GM12878 (cell line): ENCODE data around the gene RASGEF1B. TPM values are rescaled to one million over a fixed set of nuclear protein-coding genes. Genes with fewer than 3 reads are reported as not detected.
A peak's percentile ranks its signal among the peaks of the same experiment; 100 is the strongest.

Experiments
- ATAC-seq: fragments of 200-7000 bp; cut with Tn5 transposase; 3 replicates; pipeline ENCODE4 v1.9.1; 2020; ENCODE audit warnings: mild to moderate bottlenecking, moderate library complexity
- BruUV-seq: library from RNA; stranded (reverse); fragments of 400-500 nt; replicated peaks from 2 replicates; lab custom pipeline; 2021; lab: Mats Ljungman, UMichigan
- CTCF ChIA-PET: fragments of 300-600 bp; sonication (Branson Sonifier 250); formaldehyde crosslinking; extraction: SDS; loops from one replicate; lab custom pipeline; 2021; ENCODE audit warnings: inconsistent platforms; lab: Yijun Ruan, JAX
- POLR2A ChIA-PET: fragments of 350-600 bp; formaldehyde crosslinking; extraction: SDS; loops from one replicate; lab custom pipeline; 2021; ENCODE audit warnings: inconsistent platforms; lab: Charles Lee
- RAD21 ChIA-PET: fragments of 300-600 bp; sonication (Branson Sonifier 250); formaldehyde crosslinking; loops from one replicate; lab custom pipeline; 2023; ENCODE audit warnings: antibody characterized with exemption; ENCODE audit not compliant: unreplicated experiment; lab: Charles Lee
- SMC1A ChIA-PET: fragments of 300-600 bp; sonication (Branson Sonifier 250); formaldehyde crosslinking; loops from one replicate; lab custom pipeline; 2023; ENCODE audit not compliant: unreplicated experiment, uncharacterized antibody; lab: Charles Lee
- DNase-seq: peaks from one replicate; pipeline ENCODE4 v3.0.0-alpha.2; 2011; ENCODE audit warnings: low read depth, low spot score
- FAIRE-seq: peaks from 3 replicates; lab custom pipeline; 2011; peaks lifted over from hg19 to GRCh38; lab: Jason Lieb, UNC
- H2AFZ ChIP-seq: 2 replicates; pipeline ENCODE4 v1.6.0; 2011; ENCODE audit warnings: low read depth, low read length, control low read depth; ENCODE audit not compliant: control insufficient read depth
- H3K27ac ChIP-seq: 2 replicates; pipeline ENCODE4 v1.5.1; 2011; ENCODE audit warnings: control low read depth; ENCODE audit not compliant: control insufficient read depth, insufficient read depth
- H3K27me3 ChIP-seq, 2 experiments: replicated peaks in 1 of 2; 2 replicates each; pipeline versions ENCODE4 v1.6.0 to v1.6.1; 2011; ENCODE audit warnings: low read length in 1 of 2; ENCODE audit not compliant: control insufficient read depth in 2 of 2, insufficient read depth in 2 of 2
- H3K36me3 ChIP-seq, 2 experiments: 2 replicates each; pipeline ENCODE4 v1.5.1; 2011; ENCODE audit warnings: low read length in 1 of 2; ENCODE audit not compliant: control insufficient read depth in 2 of 2, insufficient read depth in 2 of 2
- H3K4me1 ChIP-seq: 2 replicates; pipeline ENCODE4 v1.6.1; 2011; ENCODE audit warnings: mild to moderate bottlenecking, low read length, moderate library complexity, mixed read lengths; ENCODE audit not compliant: control insufficient read depth, insufficient read depth
- H3K4me2 ChIP-seq: 2 replicates; pipeline ENCODE4 v1.6.0; 2011; ENCODE audit warnings: control low read depth; ENCODE audit not compliant: control insufficient read depth, insufficient read depth
- H3K4me3 ChIP-seq: fragments of 200-600 bp; sonication (generic); 2 replicates; pipeline ENCODE4 v1.5.1; 2016
- H3K79me2 ChIP-seq: 2 replicates; pipeline ENCODE4 v1.6.0; 2011; ENCODE audit warnings: low read length; ENCODE audit not compliant: control insufficient read depth, insufficient read depth
- H3K9ac ChIP-seq: 2 replicates; pipeline ENCODE4 v1.8.0; 2011; ENCODE audit warnings: low read length, control low read depth, mixed read lengths; ENCODE audit not compliant: control insufficient read depth, insufficient read depth
- H3K9me3 ChIP-seq: replicated peaks from 3 replicates; pipeline ENCODE4 v1.5.1; 2011; ENCODE audit warnings: mild to moderate bottlenecking, low read length; ENCODE audit not compliant: control insufficient read depth, insufficient read depth
- H4K20me1 ChIP-seq: 2 replicates; pipeline ENCODE4 v1.6.0; 2011; ENCODE audit not compliant: control insufficient read depth, insufficient read depth
- BACH1 ChIP-seq: fragments of 450-650 bp; IDR thresholded peaks from 2 replicates; pipeline ENCODE4 v1.6.1; 2017; ENCODE audit warnings: mild to moderate bottlenecking, borderline replicate concordance
- CEBPB ChIP-seq, 2 experiments: fragments of 150-350 bp in 1 of 2; IDR thresholded peaks; 2 replicates each; pipeline ENCODE4 v1.6.1; 2012 to 2014; ENCODE audit warnings: low read depth in 2 of 2, low read length in 2 of 2, borderline replicate concordance in 1 of 2, inconsistent platforms in 1 of 2
- CREB1 ChIP-seq: IDR thresholded peaks from 2 replicates; pipeline ENCODE4 v1.6.1; 2012; ENCODE audit warnings: low read depth, mild to moderate bottlenecking, inconsistent platforms
- FOXK2 ChIP-seq: fragments of 450-650 bp; IDR thresholded peaks from 2 replicates; pipeline ENCODE4 v1.6.1; 2017; ENCODE audit warnings: mild to moderate bottlenecking, moderate library complexity
- GABPA ChIP-seq: IDR thresholded peaks from 2 replicates; pipeline ENCODE4 v1.6.1; 2014; ENCODE audit warnings: antibody characterized with exemption, low read depth, mild to moderate bottlenecking, inconsistent platforms
- HDAC2 ChIP-seq: fragments of 200-600 bp; sonication (generic); IDR thresholded peaks from 2 replicates; pipeline ENCODE4 v1.6.1; 2017
- JUND ChIP-seq: IDR thresholded peaks from 2 replicates; pipeline ENCODE4 v1.6.1; 2012; ENCODE audit warnings: low read depth, mild to moderate bottlenecking, low read length, improper control_type of control experiment, moderate library complexity
- MEF2A ChIP-seq: IDR thresholded peaks from 2 replicates; pipeline ENCODE4 v1.6.1; 2011; ENCODE audit warnings: low read depth, mild to moderate bottlenecking, low read length, moderate library complexity; ENCODE audit not compliant: insufficient read depth
- MXI1 ChIP-seq: fragments of 150-350 bp; IDR thresholded peaks from 2 replicates; pipeline ENCODE4 v1.6.1; 2011; ENCODE audit warnings: low read depth, mild to moderate bottlenecking, inconsistent platforms, low read length, improper control_type of control experiment
- NFIC ChIP-seq: IDR thresholded peaks from 2 replicates; pipeline ENCODE4 v1.6.1; 2012; ENCODE audit warnings: low read depth, mild to moderate bottlenecking, inconsistent platforms, low read length, moderate library complexity
- NR2C1 ChIP-seq: fragments of 450-650 bp; IDR thresholded peaks from 2 replicates; pipeline ENCODE4 v1.6.1; 2017; ENCODE audit warnings: antibody characterized with exemption, mild to moderate bottlenecking, moderate library complexity
- POU2F2 ChIP-seq: IDR thresholded peaks from 3 replicates; pipeline ENCODE4 v1.6.1; 2011; ENCODE audit warnings: low read depth, mild to moderate bottlenecking, low read length, borderline replicate concordance
- RUNX3 ChIP-seq: IDR thresholded peaks from 2 replicates; pipeline ENCODE4 v1.6.1; 2012; ENCODE audit warnings: low read length, inconsistent platforms
- SPI1 ChIP-seq: IDR thresholded peaks from 2 replicates; pipeline ENCODE4 v1.6.1; 2011; ENCODE audit warnings: low read depth, mild to moderate bottlenecking, low read length, moderate library complexity, borderline replicate concordance; ENCODE audit not compliant: insufficient read depth
- STAT1 ChIP-seq: fragments of 450-650 bp; conservative IDR thresholded peaks from 2 replicates; pipeline ENCODE4 v1.6.1; 2014; ENCODE audit warnings: antibody characterized with exemption, mild to moderate bottlenecking
- TAF1 ChIP-seq: IDR thresholded peaks from 2 replicates; pipeline ENCODE4 v1.6.1; 2011; ENCODE audit warnings: mild to moderate bottlenecking, low read depth, low read length, borderline replicate concordance
- TBL1XR1 ChIP-seq: IDR thresholded peaks from 2 replicates; pipeline ENCODE4 v1.6.1; 2012; ENCODE audit warnings: low read depth, low read length, improper control_type of control experiment
- ZSCAN29 ChIP-seq: fragments of 450-650 bp; IDR thresholded peaks from 2 replicates; pipeline ENCODE4 v1.6.1; 2017; ENCODE audit warnings: mild to moderate bottlenecking, moderate library complexity
- WGBS: methylation state at CpG from one replicate; pipeline ENCODE4 v1.1.6; 2016; ENCODE audit warnings: low lambda C conversion rate; ENCODE audit not compliant: insufficient replicate concordance, insufficient coverage; ENCODE audit errors: missing lambda C conversion rate; 5-methylcytosine and 5-hydroxymethylcytosine counted together
- in situ Hi-C: fragments of 300-500 bp; cut with MboI; formaldehyde crosslinking; loops from 9 replicates; pipeline ENCODE4 v1.14.3; 2018; ENCODE audit warnings: mixed read lengths
- intact Hi-C: fragments of 100-400 bp; cut with micrococcal nuclease; formaldehyde crosslinking; loops from one replicate; pipeline ENCODE4 v1.14.2; 2022; ENCODE audit not compliant: unreplicated experiment
- polyA plus RNA-seq, 11 experiments: library from polyadenylated mRNA; depleted of rRNA in 4 of 11; unstranded in 6 of 11; stranded (reverse) in 5 of 11; fragments of >200 nt; fragmentation: Nextera tagmentation in 4 of 11; fragmentation: Illumina TruSeq in 1 of 11; extraction: Ambion mirVana in 4 of 11; extraction: Trizol in 1 of 11; gene quantifications; 1 replicate in 1 of 11; 2 replicates in 10 of 11; pipeline versions ENCODE4 v1.2.1 to v1.2.3, GENCODE V29; 2011 to 2016; ENCODE audit warnings: inconsistent platforms in 2 of 11, missing spikeins in 2 of 11, low read depth in 1 of 11
- total RNA-seq, 4 experiments: library from RNA; depleted of rRNA in 3 of 4; stranded (reverse); fragments of >200 nt in 3 of 4; fragmentation: Illumina TruSeq in 1 of 4; extraction: Trizol in 1 of 4; gene quantifications; 2 replicates each; pipeline versions ENCODE4 v1.2.1 to v1.2.3, GENCODE V29; 2013 to 2021
- TF ChIP-seq, protein P1 (sequence below): IDR thresholded peaks from 2 replicates; pipeline ENCODE4 v1.6.1; 2011; ENCODE audit warnings: low read depth, mild to moderate bottlenecking, low read length, moderate library complexity, borderline replicate concordance; ENCODE audit errors: extremely low read depth
- TF ChIP-seq, protein P2 (sequence below): fragments of 450-650 bp; IDR thresholded peaks from 2 replicates; pipeline ENCODE4 v1.6.1; 2016; ENCODE audit warnings: mild to moderate bottlenecking
- TF ChIP-seq, protein P3 (sequence below): fragments of 450-650 bp; IDR thresholded peaks from 2 replicates; pipeline ENCODE4 v1.6.1; 2017; ENCODE audit warnings: mild to moderate bottlenecking, moderate library complexity

Gene RASGEF1B
- total and polyA plus RNA-seq, 10 of the 15 experiments (the other 5 are each of a cell fraction or from before 2014, with no cell fraction given), result 0.03 to 0.24 (median 0.10) TPM; not detected in 2

DNA sequence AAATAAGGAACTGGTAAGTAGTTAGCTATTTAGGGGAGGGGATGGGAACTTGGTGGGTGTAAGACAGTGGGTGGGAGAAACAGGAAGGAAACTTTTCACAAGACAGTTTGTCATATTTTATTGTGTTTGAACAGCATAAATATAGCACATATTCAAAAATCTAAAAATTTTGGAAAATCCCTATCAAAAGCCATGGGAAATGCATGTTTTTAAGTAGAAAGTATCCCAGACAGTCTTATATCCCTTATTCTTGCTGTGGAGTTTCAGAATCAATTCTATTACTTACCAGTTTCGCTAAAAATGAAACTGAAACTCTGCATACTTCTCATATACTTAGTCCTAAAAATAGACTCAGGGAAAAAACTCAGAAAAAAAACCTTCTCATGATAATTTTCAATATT, 22.3 kb upstream of the RASGEF1B start:
- intact Hi-C loops, result no loop called here
- FAIRE-seq (no peak), DNase-seq (no peak), ATAC-seq (peak; percentile 57)
- Histone ChIP-seq H2AFZ (no peak overlapping the region), H3K27me3 (peaks cover 0 to 3% of the 10 kb centered on the region in 2 experiments; a peak in 1 of 4 replicates), H3K4me1 (no peaks in the 10 kb centered on the region; the same call in 1 of the 2 replicates), H3K9ac (no peak overlapping the region), H3K4me2 (0 out of 2 replicates have a peak overlapping the region, but pooled peaks have one; percentile 9), H3K36me3 (no peaks in the 10 kb centered on the region), H3K79me2 (no peaks in the 10 kb centered on the region), H3K27ac (no peak overlapping the region), H3K4me3 (no peak overlapping the region), H3K9me3 (no peaks in the 10 kb centered on the region), H4K20me1 (no peaks in the 10 kb centered on the region)
- RAD21 ChIA-PET, result no interaction called here
- SMC1A ChIA-PET, result no interaction called here
- WGBS, result 0% methylated on average over 1 of the region's 1 CpG
- CTCF ChIA-PET, result no interaction called here
- no TSS peak for BruUV-seq
- POLR2A ChIA-PET, result no interaction called here
- in situ Hi-C loops, result no loop called here
- TF ChIP-seq POU2F2, result no peak
- TF ChIP-seq FOXK2, result no peak
- no peak for TF ChIP-seq GABPA
- no peak for TF ChIP-seq ZSCAN29
- TF ChIP-seq, protein P1, sequence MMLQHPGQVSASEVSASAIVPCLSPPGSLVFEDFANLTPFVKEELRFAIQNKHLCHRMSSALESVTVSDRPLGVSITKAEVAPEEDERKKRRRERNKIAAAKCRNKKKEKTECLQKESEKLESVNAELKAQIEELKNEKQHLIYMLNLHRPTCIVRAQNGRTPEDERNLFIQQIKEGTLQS, result no peak
- TF ChIP-seq SPI1, result no peak
- TF ChIP-seq MEF2A, result peak; percentile 86
- no peak for TF ChIP-seq NR2C1
- TF ChIP-seq, protein P2, sequence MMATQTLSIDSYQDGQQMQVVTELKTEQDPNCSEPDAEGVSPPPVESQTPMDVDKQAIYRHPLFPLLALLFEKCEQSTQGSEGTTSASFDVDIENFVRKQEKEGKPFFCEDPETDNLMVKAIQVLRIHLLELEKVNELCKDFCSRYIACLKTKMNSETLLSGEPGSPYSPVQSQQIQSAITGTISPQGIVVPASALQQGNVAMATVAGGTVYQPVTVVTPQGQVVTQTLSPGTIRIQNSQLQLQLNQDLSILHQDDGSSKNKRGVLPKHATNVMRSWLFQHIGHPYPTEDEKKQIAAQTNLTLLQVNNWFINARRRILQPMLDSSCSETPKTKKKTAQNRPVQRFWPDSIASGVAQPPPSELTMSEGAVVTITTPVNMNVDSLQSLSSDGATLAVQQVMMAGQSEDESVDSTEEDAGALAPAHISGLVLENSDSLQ, result no peak
- no peak for TF ChIP-seq BACH1
- 0 out of 2 replicates have a peak, but pooled peaks have one; percentile 22 for TF ChIP-seq TBL1XR1
- TF ChIP-seq, protein P3, sequence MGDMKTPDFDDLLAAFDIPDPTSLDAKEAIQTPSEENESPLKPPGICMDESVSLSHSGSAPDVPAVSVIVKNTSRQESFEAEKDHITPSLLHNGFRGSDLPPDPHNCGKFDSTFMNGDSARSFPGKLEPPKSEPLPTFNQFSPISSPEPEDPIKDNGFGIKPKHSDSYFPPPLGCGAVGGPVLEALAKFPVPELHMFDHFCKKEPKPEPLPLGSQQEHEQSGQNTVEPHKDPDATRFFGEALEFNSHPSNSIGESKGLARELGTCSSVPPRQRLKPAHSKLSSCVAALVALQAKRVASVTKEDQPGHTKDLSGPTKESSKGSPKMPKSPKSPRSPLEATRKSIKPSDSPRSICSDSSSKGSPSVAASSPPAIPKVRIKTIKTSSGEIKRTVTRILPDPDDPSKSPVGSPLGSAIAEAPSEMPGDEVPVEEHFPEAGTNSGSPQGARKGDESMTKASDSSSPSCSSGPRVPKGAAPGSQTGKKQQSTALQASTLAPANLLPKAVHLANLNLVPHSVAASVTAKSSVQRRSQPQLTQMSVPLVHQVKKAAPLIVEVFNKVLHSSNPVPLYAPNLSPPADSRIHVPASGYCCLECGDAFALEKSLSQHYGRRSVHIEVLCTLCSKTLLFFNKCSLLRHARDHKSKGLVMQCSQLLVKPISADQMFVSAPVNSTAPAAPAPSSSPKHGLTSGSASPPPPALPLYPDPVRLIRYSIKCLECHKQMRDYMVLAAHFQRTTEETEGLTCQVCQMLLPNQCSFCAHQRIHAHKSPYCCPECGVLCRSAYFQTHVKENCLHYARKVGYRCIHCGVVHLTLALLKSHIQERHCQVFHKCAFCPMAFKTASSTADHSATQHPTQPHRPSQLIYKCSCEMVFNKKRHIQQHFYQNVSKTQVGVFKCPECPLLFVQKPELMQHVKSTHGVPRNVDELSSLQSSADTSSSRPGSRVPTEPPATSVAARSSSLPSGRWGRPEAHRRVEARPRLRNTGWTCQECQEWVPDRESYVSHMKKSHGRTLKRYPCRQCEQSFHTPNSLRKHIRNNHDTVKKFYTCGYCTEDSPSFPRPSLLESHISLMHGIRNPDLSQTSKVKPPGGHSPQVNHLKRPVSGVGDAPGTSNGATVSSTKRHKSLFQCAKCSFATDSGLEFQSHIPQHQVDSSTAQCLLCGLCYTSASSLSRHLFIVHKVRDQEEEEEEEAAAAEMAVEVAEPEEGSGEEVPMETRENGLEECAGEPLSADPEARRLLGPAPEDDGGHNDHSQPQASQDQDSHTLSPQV, result no peak
- peak; percentile 68 for TF ChIP-seq NFIC
- no peak for TF ChIP-seq CEBPB (IDR thresholded peaks at IDR 0.05; ENCODE audit: borderline replicate concordance in 1 of 2, low read depth in 2 of 2, low read length in 2 of 2)
- TF ChIP-seq RUNX3, result peak; percentile 38; the same call in 1 of the 2 replicates
- no peak for TF ChIP-seq TAF1
- no peak for TF ChIP-seq HDAC2
- no peak for TF ChIP-seq CREB1
- no peak for TF ChIP-seq JUND
- no peak for TF ChIP-seq STAT1
- no peak for TF ChIP-seq MXI1
